GM13976 (cell line): ENCODE data around the gene MFRP.
"Not testable (repeated sequence)": the region's sequence is repeated elsewhere in the genome, so short reads cannot be mapped to it uniquely, and the experiment has no call there.

Experiments used
- DNase-seq: peaks from one replicate; pipeline ENCODE4 v3.0.0; 2012; ENCODE audit warnings: low spot score
- in situ Hi-C: fragments of 300-500 bp; cut with MboI; formaldehyde crosslinking; loops from one replicate; pipeline ENCODE4 v1.12.0; 2022; ENCODE audit warnings: low sequenced_read_pairs, mixed read lengths, inconsistent platforms; ENCODE audit not compliant: unreplicated experiment
- TF ChIP-seq, protein P1 (sequence below): IDR thresholded peaks from 2 replicates; pipeline ENCODE4 v1.5.1; 2012; ENCODE audit warnings: borderline replicate concordance, mild to moderate bottlenecking; ENCODE audit not compliant: insufficient read depth; ENCODE audit errors: extremely low read depth, missing control alignments, control extremely low read depth

Gene MFRP

DNA sequence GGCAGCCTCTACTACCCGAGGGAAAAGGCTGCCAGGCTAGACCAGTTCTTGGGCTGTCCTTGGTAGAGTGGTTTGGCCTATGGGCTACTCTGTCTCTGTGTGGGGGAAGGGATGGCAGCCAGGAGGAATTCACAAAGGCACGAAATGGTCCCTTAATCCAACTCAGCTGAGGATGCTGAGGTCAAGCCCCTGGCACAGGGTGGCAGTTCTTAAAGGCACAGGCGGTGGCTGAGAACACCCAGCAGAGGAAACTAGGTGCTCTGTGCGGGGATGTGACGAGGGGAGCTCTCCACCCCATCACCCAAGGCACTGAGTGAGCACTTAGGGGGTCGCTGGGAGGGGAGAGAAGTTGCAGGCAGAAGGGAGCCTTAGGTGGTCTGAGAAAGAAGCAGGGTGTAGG is at the start of gene MFRP:
Gene MFRP, minus strand, starts transcription at position 101 of the 400 bp plus-strand sequence. CDS start 192 bp downstream, outside the sequence.
- in situ Hi-C loops = no loop called here
- TF ChIP-seq, protein P1, sequence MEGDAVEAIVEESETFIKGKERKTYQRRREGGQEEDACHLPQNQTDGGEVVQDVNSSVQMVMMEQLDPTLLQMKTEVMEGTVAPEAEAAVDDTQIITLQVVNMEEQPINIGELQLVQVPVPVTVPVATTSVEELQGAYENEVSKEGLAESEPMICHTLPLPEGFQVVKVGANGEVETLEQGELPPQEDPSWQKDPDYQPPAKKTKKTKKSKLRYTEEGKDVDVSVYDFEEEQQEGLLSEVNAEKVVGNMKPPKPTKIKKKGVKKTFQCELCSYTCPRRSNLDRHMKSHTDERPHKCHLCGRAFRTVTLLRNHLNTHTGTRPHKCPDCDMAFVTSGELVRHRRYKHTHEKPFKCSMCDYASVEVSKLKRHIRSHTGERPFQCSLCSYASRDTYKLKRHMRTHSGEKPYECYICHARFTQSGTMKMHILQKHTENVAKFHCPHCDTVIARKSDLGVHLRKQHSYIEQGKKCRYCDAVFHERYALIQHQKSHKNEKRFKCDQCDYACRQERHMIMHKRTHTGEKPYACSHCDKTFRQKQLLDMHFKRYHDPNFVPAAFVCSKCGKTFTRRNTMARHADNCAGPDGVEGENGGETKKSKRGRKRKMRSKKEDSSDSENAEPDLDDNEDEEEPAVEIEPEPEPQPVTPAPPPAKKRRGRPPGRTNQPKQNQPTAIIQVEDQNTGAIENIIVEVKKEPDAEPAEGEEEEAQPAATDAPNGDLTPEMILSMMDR = no peak
- no peak for DNase-seq

DNA sequence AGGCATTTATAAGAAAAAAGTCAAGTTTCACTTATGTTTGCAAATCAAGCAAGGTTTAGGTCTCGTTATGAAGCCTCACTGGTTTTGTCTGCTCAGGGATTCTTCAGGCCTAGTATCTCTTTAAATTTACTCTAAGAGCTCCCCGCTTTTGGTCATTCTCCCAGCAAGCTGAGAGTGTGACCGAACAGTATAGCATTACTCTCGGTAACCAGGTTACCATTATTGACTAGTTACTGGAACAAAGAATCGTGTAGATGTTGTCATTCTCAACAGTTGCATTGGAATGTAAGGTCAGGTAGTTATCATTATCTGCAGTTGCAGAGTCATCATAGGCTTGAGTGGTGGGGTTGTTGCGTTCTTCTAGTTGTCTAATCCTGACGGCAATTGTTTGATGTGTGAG is 44.8 kb upstream of the MFRP start:
- DNase-seq = no peak
- TF ChIP-seq, protein P1 = no peak
- in situ Hi-C loops = no loop called here

DNA sequence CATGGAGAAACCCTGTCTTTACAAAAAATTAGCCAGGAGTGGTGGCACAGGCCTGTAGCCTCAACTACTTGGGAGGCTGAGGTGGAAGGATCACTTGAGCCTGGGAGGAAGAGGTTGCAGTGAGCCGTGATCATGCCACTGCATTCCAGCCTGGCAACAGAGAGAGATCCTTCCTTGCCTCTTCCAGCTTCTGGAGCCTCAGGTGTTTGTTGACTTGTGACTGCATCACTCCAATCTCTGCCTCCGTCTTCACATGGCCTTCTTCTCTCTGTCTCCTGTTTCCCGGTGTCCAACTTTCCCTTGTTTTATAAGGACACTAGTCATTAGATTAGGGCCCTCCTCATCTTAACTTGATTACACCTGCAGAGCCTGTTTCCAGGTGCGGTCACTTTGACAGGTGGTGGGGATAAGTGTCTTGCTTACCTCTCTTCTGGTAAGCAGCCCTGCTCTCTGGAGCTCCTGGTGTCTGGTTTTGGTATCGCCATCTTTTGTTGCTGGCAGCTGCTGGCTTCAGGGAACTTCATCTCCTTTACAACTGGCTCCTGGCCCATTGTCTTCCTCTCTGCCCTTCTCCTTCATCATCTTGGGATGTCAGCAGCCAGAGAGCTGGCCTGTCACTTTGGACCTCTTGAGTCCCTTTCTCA is 43.2 kb upstream of the MFRP start:
- DNase-seq = peak; percentile 40
- in situ Hi-C loops = no loop called here
- TF ChIP-seq, protein P1 = no peak

DNA sequence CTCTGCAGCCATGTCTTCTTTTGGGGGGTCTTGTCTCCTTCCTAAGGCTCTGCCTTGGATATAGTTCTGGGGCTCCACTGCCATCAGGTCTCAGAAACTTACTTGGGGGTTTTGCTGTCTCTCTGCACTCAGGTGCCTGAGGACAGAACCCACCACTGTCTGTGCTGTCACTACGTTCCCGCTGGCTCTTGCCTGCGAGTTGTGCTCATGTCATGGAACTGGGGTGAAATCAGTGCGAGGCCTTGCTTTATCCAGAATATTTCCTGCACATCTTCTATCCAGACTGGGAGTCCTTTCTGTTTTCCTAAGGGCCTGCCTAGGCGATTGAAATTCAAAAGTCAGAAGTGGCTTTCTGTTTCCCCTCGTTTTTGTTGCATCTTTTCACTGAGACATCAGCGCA is 41.6 kb upstream of the MFRP start:
- DNase-seq = no peak
- TF ChIP-seq, protein P1 = no peak
- in situ Hi-C loops = no loop called here

DNA sequence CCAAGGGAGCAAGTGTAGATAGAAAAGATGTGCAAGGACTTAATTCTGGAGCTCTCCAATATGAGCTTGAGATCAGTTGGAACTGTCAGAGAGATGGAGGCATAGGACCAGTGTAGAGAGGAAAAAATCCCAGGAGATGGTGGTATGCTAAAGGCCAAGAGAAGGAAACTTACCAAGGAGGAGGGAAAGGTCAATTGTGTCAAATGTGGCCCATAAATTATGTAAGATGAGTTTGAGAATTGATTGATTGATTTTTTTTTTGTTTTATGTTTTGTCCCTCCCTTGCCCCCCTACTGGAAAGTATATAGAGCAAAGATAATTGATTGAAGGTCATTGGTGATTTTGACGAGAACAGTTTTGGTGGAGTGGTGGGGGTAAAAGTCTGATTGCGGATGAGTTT is 37.8 kb upstream of the MFRP start:
- TF ChIP-seq, protein P1 = no peak
- peak; percentile 4 for DNase-seq
- in situ Hi-C loops = no loop called here

DNA sequence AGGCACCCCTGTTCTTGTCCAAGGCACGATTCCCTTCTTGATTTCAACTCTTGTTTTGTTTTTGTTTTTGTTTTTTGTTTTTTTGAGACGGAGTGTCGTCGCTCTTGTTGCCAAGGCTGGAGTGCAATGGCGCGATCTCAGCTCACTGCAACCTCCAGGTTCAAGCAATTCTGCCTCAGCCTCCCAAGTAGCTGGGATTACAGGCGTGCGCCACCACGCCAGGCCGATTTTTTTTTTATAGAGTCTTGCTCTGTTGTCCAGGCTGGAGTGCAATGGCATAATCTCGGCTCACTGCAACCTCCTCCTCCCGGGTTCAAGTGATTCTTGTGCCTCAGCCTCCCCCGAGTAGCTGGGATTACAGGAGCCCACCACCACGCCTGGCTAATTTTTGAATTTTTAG is 36.0 kb upstream of the MFRP start:
- in situ Hi-C loops = not testable (repeated sequence)

DNA sequence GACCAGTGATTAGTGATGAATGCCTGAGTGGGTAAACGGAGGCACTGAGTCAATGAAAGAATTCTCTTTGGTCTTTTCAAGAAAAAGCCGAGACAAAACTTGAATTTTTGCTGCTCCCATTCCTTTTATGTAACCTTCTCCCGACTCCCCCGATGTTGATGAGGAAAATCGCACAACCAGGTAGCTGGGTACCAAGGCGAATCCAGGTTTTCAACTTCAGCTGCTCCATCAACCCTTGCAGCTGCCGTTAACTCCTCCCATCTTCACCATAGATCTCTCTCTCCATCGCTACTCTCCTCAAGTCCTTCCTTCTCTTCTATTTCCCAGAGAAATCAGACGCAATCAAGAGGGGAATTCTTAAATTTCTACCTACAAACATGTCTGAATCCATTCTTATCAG is 35.6 kb upstream of the MFRP start:
- DNase-seq = peak; percentile 6
- TF ChIP-seq, protein P1 = no peak
- in situ Hi-C loops = no loop called here

More for the DNA sequence above, 36.0 kb upstream of the MFRP start:
- DNase-seq = not testable (repeated sequence)
